HepG2 (cell line): Measurements from ENCODE around the gene H6PD. TPM values are rescaled to one million over a fixed set of nuclear protein-coding genes. Genes with fewer than 3 reads are reported as not detected.

Source experiments
- HNRNPLL ChIP-seq: fragments of 200-400 bp; formaldehyde crosslinking; IDR thresholded peaks from 2 replicates; pipeline ENCODE4 v1.6.1; 2017; ENCODE audit warnings: mild to moderate bottlenecking, low read depth, low read length; ENCODE audit not compliant: poor library complexity, severe bottlenecking
- POLR2G ChIP-seq: fragments of 200-400 bp; formaldehyde crosslinking; IDR thresholded peaks from 2 replicates; pipeline ENCODE4 v1.6.1; 2018; ENCODE audit warnings: mild to moderate bottlenecking, low read depth, low read length, moderate library complexity
- RBFOX2 ChIP-seq: fragments of 200-400 bp; formaldehyde crosslinking; IDR thresholded peaks from 2 replicates; pipeline ENCODE4 v1.6.1; 2017; ENCODE audit warnings: low read depth, mild to moderate bottlenecking, low read length
- SAP130 ChIP-seq: IDR thresholded peaks from 2 replicates; pipeline ENCODE4 v1.6.1; 2016; ENCODE audit warnings: low read depth
- SIN3A ChIP-seq: IDR thresholded peaks from 2 replicates; pipeline ENCODE4 v1.6.1; 2011; ENCODE audit warnings: low read depth, mild to moderate bottlenecking, control low read depth, low read length, borderline replicate concordance
- SNRNP70 ChIP-seq: fragments of 200-400 bp; formaldehyde crosslinking; IDR thresholded peaks from 2 replicates; pipeline ENCODE4 v1.6.1; 2017; ENCODE audit warnings: mild to moderate bottlenecking, low read depth, low read length, moderate library complexity
- YEATS4 ChIP-seq: sonication (generic); formaldehyde crosslinking; IDR thresholded peaks from 2 replicates; pipeline ENCODE4 v1.4.0; 2020; ENCODE audit warnings: missing genetic modification reagents, borderline replicate concordance
- ZNF382 ChIP-seq: sonication (generic); formaldehyde crosslinking; IDR thresholded peaks from 2 replicates; pipeline ENCODE4 v1.5.0; 2020; ENCODE audit warnings: missing genetic modification reagents, mild to moderate bottlenecking, borderline replicate concordance
- ZNF75D ChIP-seq: sonication (generic); formaldehyde crosslinking; IDR thresholded peaks from 2 replicates; pipeline ENCODE4 v1.8.1; 2023; ENCODE audit warnings: missing genetic modification reagents, mild to moderate bottlenecking, borderline replicate concordance
- ZNF891 ChIP-seq: sonication (generic); formaldehyde crosslinking; IDR thresholded peaks from 2 replicates; pipeline ENCODE4 v1.5.0; 2020; ENCODE audit warnings: mild to moderate bottlenecking, missing genetic modification reagents
- polyA plus RNA-seq, 8 experiments: library from polyadenylated mRNA; depleted of rRNA in 3 of 8; stranded (reverse) in 7 of 8; unstranded in 1 of 8; fragments of >200 nt; fragmentation: Illumina TruSeq in 4 of 8; extraction: Trizol in 4 of 8; gene quantifications; 2 replicates each; pipeline versions ENCODE4 v1.2.1 to v1.2.3, GENCODE V29; 2011 to 2016; ENCODE audit warnings: low read depth in 4 of 8, missing spikeins in 1 of 8, mixed read lengths in 1 of 8; ENCODE audit not compliant: insufficient read depth in 1 of 8
- total RNA-seq, 5 experiments: library from RNA; depleted of rRNA; stranded (reverse); fragments of >200 nt; fragmentation: Illumina TruSeq; extraction: Trizol; gene quantifications; 2 replicates each; pipeline ENCODE4 v1.2.3, GENCODE V29; 2016; ENCODE audit warnings: low read depth in 1 of 5
- TF ChIP-seq, protein P1 (sequence below): sonication (generic); formaldehyde crosslinking; IDR thresholded peaks from 2 replicates; pipeline ENCODE4 v1.4.0; 2020; ENCODE audit warnings: missing genetic modification reagents
- TF ChIP-seq, protein P2 (sequence below): IDR thresholded peaks from 2 replicates; pipeline ENCODE4 v1.6.1; 2016; ENCODE audit warnings: missing genetic modification reagents, missing compliant biosample characterization

The H6PD gene
- total and polyA plus RNA-seq, 2 of the 13 experiments (the other 11 are each of a cell fraction or from before 2014, with no cell fraction given) = 9.3 to 14.1 TPM

DNA sequence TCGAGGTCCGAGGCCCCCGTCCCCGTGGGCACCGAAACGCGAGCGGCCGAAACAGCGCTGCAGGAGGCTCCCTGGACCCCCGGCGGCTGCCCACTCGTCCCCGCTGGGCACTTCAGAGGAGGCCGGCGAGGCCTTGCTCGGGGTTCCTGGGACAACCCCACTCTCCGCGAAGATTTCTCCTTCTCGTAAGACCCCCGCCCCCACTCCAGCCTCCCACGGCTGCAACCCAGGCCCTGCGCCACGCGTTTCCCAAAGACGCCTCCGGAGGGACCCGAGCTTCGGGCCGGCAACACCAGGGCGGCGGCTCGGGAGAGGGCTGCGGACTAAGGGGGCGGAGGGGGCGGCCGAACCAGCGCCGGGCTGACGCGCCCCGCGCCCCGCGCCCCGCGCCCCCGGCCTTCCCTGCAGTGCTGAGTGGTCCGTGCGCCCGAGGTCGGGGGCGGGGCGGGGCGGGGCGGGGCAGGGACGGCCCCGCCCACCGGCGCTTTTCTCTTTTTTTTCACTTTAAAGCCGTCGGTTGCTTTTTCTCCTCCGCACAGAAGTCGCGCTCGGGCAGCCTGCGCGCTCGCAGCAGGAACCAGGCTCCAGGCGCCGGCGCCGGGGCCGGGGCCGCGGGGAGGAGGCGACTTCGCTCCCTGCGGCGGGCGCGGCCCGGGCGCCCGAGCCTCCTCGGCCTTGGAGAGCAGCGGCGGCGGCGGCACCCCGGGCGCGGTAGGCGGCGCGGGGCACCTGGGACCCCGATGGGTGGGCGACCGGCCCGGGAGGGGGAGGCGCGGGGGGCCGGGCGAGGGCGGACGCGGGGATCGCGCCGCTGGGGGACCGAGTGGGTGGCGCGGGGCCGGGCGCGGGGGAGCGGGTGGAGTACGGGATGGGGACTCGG, 58.0 kb downstream of the H6PD start, which contains the start of gene SPSB1 (continued):
- TF ChIP-seq HNRNPLL = peak; percentile 49
- peak; percentile 57 for TF ChIP-seq RBFOX2
- no peak for TF ChIP-seq SNRNP70
- TF ChIP-seq, protein P1, sequence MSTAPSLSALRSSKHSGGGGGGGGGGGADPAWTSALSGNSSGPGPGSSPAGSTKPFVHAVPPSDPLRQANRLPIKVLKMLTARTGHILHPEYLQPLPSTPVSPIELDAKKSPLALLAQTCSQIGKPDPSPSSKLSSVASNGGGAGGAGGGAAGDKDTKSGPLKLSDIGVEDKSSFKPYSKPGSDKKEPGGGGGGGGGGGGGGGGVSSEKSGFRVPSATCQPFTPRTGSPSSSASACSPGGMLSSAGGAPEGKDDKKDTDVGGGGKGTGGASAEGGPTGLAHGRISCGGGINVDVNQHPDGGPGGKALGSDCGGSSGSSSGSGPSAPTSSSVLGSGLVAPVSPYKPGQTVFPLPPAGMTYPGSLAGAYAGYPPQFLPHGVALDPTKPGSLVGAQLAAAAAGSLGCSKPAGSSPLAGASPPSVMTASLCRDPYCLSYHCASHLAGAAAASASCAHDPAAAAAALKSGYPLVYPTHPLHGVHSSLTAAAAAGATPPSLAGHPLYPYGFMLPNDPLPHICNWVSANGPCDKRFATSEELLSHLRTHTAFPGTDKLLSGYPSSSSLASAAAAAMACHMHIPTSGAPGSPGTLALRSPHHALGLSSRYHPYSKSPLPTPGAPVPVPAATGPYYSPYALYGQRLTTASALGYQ (CRISPR knock-in tag) = no peak
- peak; percentile 79 for TF ChIP-seq POLR2G
- TF ChIP-seq SIN3A = no peak
- no peak for TF ChIP-seq ZNF382
- peak; percentile 14; the same call in 1 of the 2 replicates for TF ChIP-seq SAP130
- TF ChIP-seq ZNF75D = no peak
- TF ChIP-seq, protein P2, sequence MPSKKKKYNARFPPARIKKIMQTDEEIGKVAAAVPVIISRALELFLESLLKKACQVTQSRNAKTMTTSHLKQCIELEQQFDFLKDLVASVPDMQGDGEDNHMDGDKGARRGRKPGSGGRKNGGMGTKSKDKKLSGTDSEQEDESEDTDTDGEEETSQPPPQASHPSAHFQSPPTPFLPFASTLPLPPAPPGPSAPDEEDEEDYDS (CRISPR knock-in tag) = peak; percentile 56; the same call in 1 of the 2 replicates
- 0 out of 2 replicates have a peak, but pooled peaks have one; percentile 25 for TF ChIP-seq YEATS4 (CRISPR knock-in tag)
- 0 out of 2 replicates have a peak, but pooled peaks have one; percentile 37 for TF ChIP-seq ZNF891 (CRISPR knock-in tag)
